Breast epithelium (tissue), 3 donors: ENCODE data around the gene PCCB.
"Not testable (repeated sequence)": the region's sequence is repeated elsewhere in the genome, so short reads cannot be mapped to it uniquely, and the experiment has no call there.

Experiments used
- POLR2AphosphoS5 ChIP-seq, 3 donors: sonication (generic); formaldehyde crosslinking; IDR thresholded peaks; one replicate each; pipeline ENCODE4 v1.6.1; 2017; ENCODE audit warnings: antibody characterized with exemption in 3 of 3
- TF ChIP-seq, protein P1 (sequence below), 3 donors: fragments of 450-650 bp; IDR thresholded peaks; one replicate each; pipeline ENCODE4 v1.5.1; 2016 to 2017; ENCODE audit warnings: antibody characterized with exemption in 3 of 3, mild to moderate bottlenecking in 3 of 3, moderate library complexity in 3 of 3

DNA sequence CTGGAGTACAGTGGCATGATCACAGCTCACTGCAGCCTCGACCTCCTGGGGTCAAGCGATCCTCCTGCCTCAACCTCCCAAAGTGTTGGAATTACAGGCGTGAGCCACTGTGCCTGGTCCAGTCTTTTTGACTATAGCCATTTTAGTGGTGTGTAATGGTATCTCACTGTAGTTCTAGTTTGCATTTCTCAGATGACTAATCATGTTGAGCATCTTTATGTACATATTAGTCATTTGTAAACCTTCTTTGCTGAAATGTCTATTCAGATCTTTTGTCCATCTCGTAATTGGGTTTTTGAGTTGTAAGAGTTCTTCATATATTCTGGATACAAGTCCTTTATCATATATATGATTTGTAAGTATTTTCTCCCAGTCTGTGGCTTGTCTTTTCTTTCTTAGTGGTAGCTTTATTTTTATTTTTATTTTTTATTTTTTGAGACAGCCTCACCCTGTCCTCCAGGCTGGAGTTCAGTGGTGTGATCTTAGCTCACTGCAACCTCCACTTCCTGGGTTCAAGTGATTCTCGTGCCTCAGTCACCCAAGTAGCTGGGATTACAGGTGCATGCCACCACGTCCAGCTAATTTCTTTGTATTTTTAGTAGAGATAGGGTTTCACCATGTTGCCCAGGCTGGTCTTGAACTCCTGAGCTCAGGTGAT, 16.5 kb downstream of the PCCB start:
- TF ChIP-seq, protein P1, sequence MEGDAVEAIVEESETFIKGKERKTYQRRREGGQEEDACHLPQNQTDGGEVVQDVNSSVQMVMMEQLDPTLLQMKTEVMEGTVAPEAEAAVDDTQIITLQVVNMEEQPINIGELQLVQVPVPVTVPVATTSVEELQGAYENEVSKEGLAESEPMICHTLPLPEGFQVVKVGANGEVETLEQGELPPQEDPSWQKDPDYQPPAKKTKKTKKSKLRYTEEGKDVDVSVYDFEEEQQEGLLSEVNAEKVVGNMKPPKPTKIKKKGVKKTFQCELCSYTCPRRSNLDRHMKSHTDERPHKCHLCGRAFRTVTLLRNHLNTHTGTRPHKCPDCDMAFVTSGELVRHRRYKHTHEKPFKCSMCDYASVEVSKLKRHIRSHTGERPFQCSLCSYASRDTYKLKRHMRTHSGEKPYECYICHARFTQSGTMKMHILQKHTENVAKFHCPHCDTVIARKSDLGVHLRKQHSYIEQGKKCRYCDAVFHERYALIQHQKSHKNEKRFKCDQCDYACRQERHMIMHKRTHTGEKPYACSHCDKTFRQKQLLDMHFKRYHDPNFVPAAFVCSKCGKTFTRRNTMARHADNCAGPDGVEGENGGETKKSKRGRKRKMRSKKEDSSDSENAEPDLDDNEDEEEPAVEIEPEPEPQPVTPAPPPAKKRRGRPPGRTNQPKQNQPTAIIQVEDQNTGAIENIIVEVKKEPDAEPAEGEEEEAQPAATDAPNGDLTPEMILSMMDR (IDR thresholded peaks at IDR 0.05): not testable (repeated sequence)
- not testable (repeated sequence) for TF ChIP-seq POLR2AphosphoS5 (IDR thresholded peaks at IDR 0.05)
